Breast epithelium (tissue), 4 donors: ENCODE results near the gene IL4. TPM values are rescaled to one million over a fixed set of nuclear protein-coding genes. Genes with fewer than 3 reads are reported as not detected.
A peak's percentile ranks its signal among the peaks of the same experiment; 100 is the strongest.

Experiments
- DNase-seq, 2 donors: peaks; one replicate each; pipeline ENCODE4 v3.0.0-alpha.2; 2019; ENCODE audit warnings: low spot score in 2 of 2
- H3K27ac ChIP-seq, 2 donors: fragments of 200-600 bp; sonication (generic) in 1 of 2; one replicate each; pipeline ENCODE4 v1.5.1; 2016 to 2019; ENCODE audit warnings: mild to moderate bottlenecking in 1 of 2
- H3K27me3 ChIP-seq, 2 donors: fragments of 200-600 bp; sonication (generic) in 1 of 2; one replicate each; pipeline versions ENCODE4 v1.5.1 to v1.6.0; 2017 to 2019; ENCODE audit warnings: control low read depth in 1 of 2, mild to moderate bottlenecking in 1 of 2
- H3K36me3 ChIP-seq: fragments of 200-600 bp; one replicate; pipeline ENCODE4 v1.5.1; 2019
- H3K4me1 ChIP-seq, 2 donors: fragments of 200-600 bp; sonication (generic); one replicate each; pipeline ENCODE4 v1.5.1; 2016 to 2019; ENCODE audit warnings: control low read depth in 1 of 2
- H3K4me3 ChIP-seq, 3 donors: fragments of 200-600 bp; sonication (generic); 1 replicate in 2 of 3; 2 replicates in 1 of 3; pipeline ENCODE4 v1.5.1; 2016 to 2019; ENCODE audit warnings: mild to moderate bottlenecking in 3 of 3, moderate library complexity in 2 of 3
- H3K9me3 ChIP-seq, 2 donors: fragments of 200-600 bp; sonication (generic) in 1 of 2; one replicate each; pipeline ENCODE4 v1.5.1; 2016 to 2019; ENCODE audit warnings: control low read depth in 1 of 2
- CTCF ChIP-seq, 3 donors: fragments of 450-650 bp; IDR thresholded peaks; one replicate each; pipeline ENCODE4 v1.5.1; 2016 to 2017; ENCODE audit warnings: antibody characterized with exemption in 3 of 3, mild to moderate bottlenecking in 3 of 3, moderate library complexity in 3 of 3
- POLR2A ChIP-seq: fragments of 450-650 bp; IDR thresholded peaks from one replicate; pipeline ENCODE4 v1.6.1; 2016; ENCODE audit warnings: antibody characterized with exemption, mild to moderate bottlenecking, moderate library complexity
- POLR2AphosphoS5 ChIP-seq, 3 donors: sonication (generic); formaldehyde crosslinking; IDR thresholded peaks; one replicate each; pipeline ENCODE4 v1.6.1; 2017; ENCODE audit warnings: antibody characterized with exemption in 3 of 3
- intact Hi-C: fragments of 100-400 bp; cut with DNase I; formaldehyde crosslinking; loops from one replicate; pipeline ENCODE4 v1.15.1; 2023; ENCODE audit warnings: low total_unique reads
- total RNA-seq, 3 donors: library from RNA; depleted of rRNA; stranded (reverse); fragments of >200 nt; gene quantifications; one replicate each; pipeline ENCODE4 v1.1.0, GENCODE V29; 2016

The IL4 gene
- total RNA-seq, 3 donors from 2014 or later, result not detected

- no peak overlapping the region for H3K4me3 ChIP-seq
- TF ChIP-seq POLR2AphosphoS5 (IDR thresholded peaks at IDR 0.05) (no peak), POLR2A (no peak)
- no peaks in the 10 kb centered on the region for H3K4me1 ChIP-seq
- H3K27ac ChIP-seq, result no peak overlapping the region
- intact Hi-C loops, result loop anchor here (5.0 kb wide), 1 partner anchor 144 kb away; no protein-coding TSS in a partner anchor
- no peak for DNase-seq
- H3K36me3 ChIP-seq, result peaks cover 9% of the 10 kb centered on the region
- no peaks in the 10 kb centered on the region for H3K9me3 ChIP-seq
- no peaks in the 10 kb centered on the region for H3K27me3 ChIP-seq
These were observed 22.2 kb downstream of the IL4 start for GRCh38 chr5:132695956-132696355.

GRCh38 chr5:132704875-132705274 lies 31.1 kb downstream of the IL4 start:
- H3K4me1 ChIP-seq, result no peaks in the 10 kb centered on the region
- intact Hi-C loops, result no loop called here
- no peak overlapping the region for H3K4me3 ChIP-seq
- no peak for DNase-seq
- no peak overlapping the region for H3K27ac ChIP-seq
- H3K9me3 ChIP-seq, result no peaks in the 10 kb centered on the region
- peaks cover 5% of the 10 kb centered on the region for H3K36me3 ChIP-seq
- H3K27me3 ChIP-seq, result no peaks in the 10 kb centered on the region
- no peak for TF ChIP-seq POLR2AphosphoS5 (IDR thresholded peaks at IDR 0.05)
- TF ChIP-seq POLR2A, result no peak
- no peak for TF ChIP-seq CTCF (IDR thresholded peaks at IDR 0.05)

- Histone ChIP-seq H3K4me1 (no peaks in the 10 kb centered on the region), H3K4me3 (no peak overlapping the region)
- intact Hi-C loops, result no loop called here
These were observed 34.9 kb downstream of the IL4 start for GRCh38 chr5:132708645-132709044.

GRCh38 chr5:132714456-132715307 lies 40.9 kb downstream of the IL4 start:
- DNase-seq, result no peak
- TF ChIP-seq CTCF (IDR thresholded peaks at IDR 0.05) (peak in 2 of 3 donors; percentile 34 to 43), POLR2AphosphoS5 (IDR thresholded peaks at IDR 0.05) (no peak), POLR2A (no peak)
- no peaks in the 10 kb centered on the region for H3K9me3 ChIP-seq
- H3K27me3 ChIP-seq, result no peaks in the 10 kb centered on the region
- H3K27ac ChIP-seq, result no peak overlapping the region
- no peaks in the 10 kb centered on the region for H3K4me1 ChIP-seq
- intact Hi-C loops, result no loop called here
- no peak overlapping the region for H3K4me3 ChIP-seq
- no peaks in the 10 kb centered on the region for H3K36me3 ChIP-seq

More at GRCh38 chr5:132708645-132709044, 34.9 kb downstream of the IL4 start:
- TF ChIP-seq POLR2AphosphoS5 (IDR thresholded peaks at IDR 0.05) (no peak), CTCF (IDR thresholded peaks at IDR 0.05) (no peak), POLR2A (no peak)
- no peak overlapping the region for H3K27ac ChIP-seq
- H3K9me3 ChIP-seq, result no peaks in the 10 kb centered on the region
- H3K36me3 ChIP-seq, result no peaks in the 10 kb centered on the region
- no peaks in the 10 kb centered on the region for H3K27me3 ChIP-seq
- no peak for DNase-seq

- Histone ChIP-seq H3K36me3 (no peaks in the 10 kb centered on the region), H3K4me1 (no peaks in the 10 kb centered on the region)
These were observed 44.9 kb downstream of the IL4 start for GRCh38 chr5:132718544-132719312.

More at GRCh38 chr5:132718544-132719312, 44.9 kb downstream of the IL4 start:
- DNase-seq, result no peak
- intact Hi-C loops, result no loop called here
- H3K9me3 ChIP-seq, result no peaks in the 10 kb centered on the region
- H3K27ac ChIP-seq, result no peak overlapping the region
- TF ChIP-seq CTCF (IDR thresholded peaks at IDR 0.05) (no peak), POLR2AphosphoS5 (IDR thresholded peaks at IDR 0.05) (no peak), POLR2A (no peak)
- no peaks in the 10 kb centered on the region for H3K27me3 ChIP-seq
- no peak overlapping the region for H3K4me3 ChIP-seq
